NCI-H2107 treated with DMSO at 0.1 percent for 48 hours (cell line): ENCODE measurements around the gene FNBP1.

Experiments used
- DNase-seq: peaks from one replicate; lab custom pipeline; 2025; ENCODE audit not compliant: unreplicated experiment; lab: John Stamatoyannopoulos, UW

Gene FNBP1

GRCh38 chr9:130049431-130050210 lies 6.6 kb upstream of the FNBP1 start:
- no peak for DNase-seq

- DNase-seq, result no peak
These were observed 2.9 kb upstream of the FNBP1 start for GRCh38 chr9:130045725-130046450.

GRCh38 chr9:130043654-130044623 lies 950 bp upstream of the FNBP1 start:
- no peak for DNase-seq

- no peak for DNase-seq
These were observed 544 bp downstream of the FNBP1 start for GRCh38 chr9:130042406-130042884.

- no peak for DNase-seq
These were observed 1.2 kb downstream of the FNBP1 start for GRCh38 chr9:130041648-130042405.

GRCh38 chr9:130040984-130041647 lies 1.9 kb downstream of the FNBP1 start:
- no peak for DNase-seq

- no peak for DNase-seq
These were observed 3.4 kb downstream of the FNBP1 start for GRCh38 chr9:130039528-130040147.

- DNase-seq, result no peak
These were observed 6.9 kb downstream of the FNBP1 start for GRCh38 chr9:130036099-130036498.

GRCh38 chr9:130034570-130034969 lies 8.4 kb downstream of the FNBP1 start:
- no peak for DNase-seq

GRCh38 chr9:130030651-130031127 lies 12.3 kb downstream of the FNBP1 start:
- DNase-seq, result no peak

- DNase-seq, result no peak
These were observed 13.6 kb downstream of the FNBP1 start for GRCh38 chr9:130029223-130029973.

GRCh38 chr9:130028493-130029222 lies 14.3 kb downstream of the FNBP1 start:
- no peak for DNase-seq

GRCh38 chr9:130027533-130028365 lies 15.2 kb downstream of the FNBP1 start:
- DNase-seq, result no peak

GRCh38 chr9:130026583-130027340 lies 16.2 kb downstream of the FNBP1 start:
- no peak for DNase-seq

GRCh38 chr9:130024597-130024994 lies 18.4 kb downstream of the FNBP1 start:
- DNase-seq, result no peak

- DNase-seq, result no peak
These were observed 18.9 kb downstream of the FNBP1 start for GRCh38 chr9:130023994-130024596.
